OCI-LY3 (cell line): Measurements from ENCODE around the gene IL1RL2.
A peak's percentile ranks its signal among the peaks of the same experiment; 100 is the strongest.

Experiments used
- H2AFZ ChIP-seq: fragments of 200-600, 300-600 bp; shearing (Covaris generic); 2 replicates; pipeline ENCODE4 v1.6.0; 2014; ENCODE audit warnings: antibody characterized with exemption, low read depth, low read length
- H3K27ac ChIP-seq: fragments of 200-600, 300-600 bp; sonication (generic); 2 replicates; pipeline ENCODE4 v1.5.1; 2014; ENCODE audit warnings: mild to moderate bottlenecking, low read length, moderate library complexity, mixed read lengths
- H3K27me3 ChIP-seq: fragments of 200-600, 300-600 bp; sonication (generic); 2 replicates; pipeline ENCODE4 v1.6.1; 2014; ENCODE audit warnings: low read depth, low read length, mixed read lengths
- H3K36me3 ChIP-seq: fragments of 200-600, 300-600 bp; sonication (generic); replicated peaks from 2 replicates; pipeline ENCODE3; 2014; ENCODE audit warnings: low read depth, low read length, mixed read lengths
- H3K4me1 ChIP-seq: fragments of 300-600, 200-600 bp; sonication (generic); 2 replicates; pipeline ENCODE4 v1.6.1; 2014; ENCODE audit warnings: low read length, mixed read lengths
- H3K4me2 ChIP-seq: fragments of 200-600, 300-600 bp; sonication (generic); 2 replicates; pipeline ENCODE4 v1.6.1; 2014; ENCODE audit warnings: low read length, mixed read lengths
- H3K4me3 ChIP-seq: fragments of 300-600, 200-600 bp; sonication (generic); 2 replicates; pipeline ENCODE4 v1.5.1; 2014; ENCODE audit warnings: antibody characterized with exemption, mild to moderate bottlenecking, low read length, moderate library complexity
- H3K79me2 ChIP-seq: fragments of 300-600, 200-600 bp; shearing (Covaris generic); 2 replicates; pipeline ENCODE4 v1.6.1; 2014; ENCODE audit warnings: mild to moderate bottlenecking, low read length, mixed read lengths
- H3K9ac ChIP-seq: fragments of 300-600, 200-600 bp; shearing (Covaris generic); 2 replicates; pipeline ENCODE4 v1.6.0; 2014; ENCODE audit warnings: mild to moderate bottlenecking, low read length, moderate library complexity
- H3K9me3 ChIP-seq: fragments of 200-600, 300-600 bp; shearing (Covaris generic); 2 replicates; pipeline ENCODE4 v1.6.1; 2014; ENCODE audit warnings: low read length, mixed read lengths; ENCODE audit not compliant: insufficient read depth
- H4K20me1 ChIP-seq: fragments of 200-600, 300-600 bp; sonication (generic); 2 replicates; pipeline ENCODE4 v1.6.1; 2016; ENCODE audit warnings: low read length, mixed read lengths; ENCODE audit not compliant: insufficient read depth
- EZH2phosphoT487 ChIP-seq: fragments of 200-600 bp; shearing (Covaris generic); IDR thresholded peaks from 2 replicates; pipeline ENCODE4 v1.6.1; 2018; ENCODE audit warnings: antibody characterized with exemption, mixed run types, low read depth
- TF ChIP-seq, protein P1 (sequence below): fragments of 200-600, 300-600 bp; sonication (generic); IDR thresholded peaks from 2 replicates; pipeline ENCODE4 v1.5.1; 2014; ENCODE audit warnings: antibody characterized with exemption, low read length, low read depth

The IL1RL2 gene

GRCh38 chr2:102159295-102159694, 27.5 kb upstream of the IL1RL2 start:
- H3K4me2 ChIP-seq: no peak overlapping the region
- H3K27me3 ChIP-seq: no peaks in the 10 kb centered on the region
- no peaks in the 10 kb centered on the region for H3K79me2 ChIP-seq
- no peaks in the 10 kb centered on the region for H3K9me3 ChIP-seq
- H4K20me1 ChIP-seq: no peaks in the 10 kb centered on the region
- no peak overlapping the region for H3K9ac ChIP-seq
- no peaks in the 10 kb centered on the region for H3K4me1 ChIP-seq
- no peak for TF ChIP-seq EZH2phosphoT487
- TF ChIP-seq, protein P1, sequence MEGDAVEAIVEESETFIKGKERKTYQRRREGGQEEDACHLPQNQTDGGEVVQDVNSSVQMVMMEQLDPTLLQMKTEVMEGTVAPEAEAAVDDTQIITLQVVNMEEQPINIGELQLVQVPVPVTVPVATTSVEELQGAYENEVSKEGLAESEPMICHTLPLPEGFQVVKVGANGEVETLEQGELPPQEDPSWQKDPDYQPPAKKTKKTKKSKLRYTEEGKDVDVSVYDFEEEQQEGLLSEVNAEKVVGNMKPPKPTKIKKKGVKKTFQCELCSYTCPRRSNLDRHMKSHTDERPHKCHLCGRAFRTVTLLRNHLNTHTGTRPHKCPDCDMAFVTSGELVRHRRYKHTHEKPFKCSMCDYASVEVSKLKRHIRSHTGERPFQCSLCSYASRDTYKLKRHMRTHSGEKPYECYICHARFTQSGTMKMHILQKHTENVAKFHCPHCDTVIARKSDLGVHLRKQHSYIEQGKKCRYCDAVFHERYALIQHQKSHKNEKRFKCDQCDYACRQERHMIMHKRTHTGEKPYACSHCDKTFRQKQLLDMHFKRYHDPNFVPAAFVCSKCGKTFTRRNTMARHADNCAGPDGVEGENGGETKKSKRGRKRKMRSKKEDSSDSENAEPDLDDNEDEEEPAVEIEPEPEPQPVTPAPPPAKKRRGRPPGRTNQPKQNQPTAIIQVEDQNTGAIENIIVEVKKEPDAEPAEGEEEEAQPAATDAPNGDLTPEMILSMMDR: no peak
- H3K36me3 ChIP-seq: no peaks in the 10 kb centered on the region
- no peak overlapping the region for H3K27ac ChIP-seq
- no peak overlapping the region for H3K4me3 ChIP-seq
- H2AFZ ChIP-seq: no peak overlapping the region

- no peak overlapping the region for H3K27ac ChIP-seq
- TF ChIP-seq, protein P1: peak; percentile 59
- no peak for TF ChIP-seq EZH2phosphoT487
- no peak overlapping the region for H3K4me3 ChIP-seq
- no peak overlapping the region for H3K9ac ChIP-seq
- H3K9me3 ChIP-seq: no peaks in the 10 kb centered on the region
- no peaks in the 10 kb centered on the region for H3K36me3 ChIP-seq
- no peaks in the 10 kb centered on the region for H3K27me3 ChIP-seq
- no peak overlapping the region for H2AFZ ChIP-seq
- H3K4me2 ChIP-seq: no peak overlapping the region
- H3K4me1 ChIP-seq: no peaks in the 10 kb centered on the region
- no peaks in the 10 kb centered on the region for H4K20me1 ChIP-seq
- no peaks in the 10 kb centered on the region for H3K79me2 ChIP-seq
Observed at GRCh38 chr2:102166189-102166845, 20.5 kb upstream of the IL1RL2 start.

DNA sequence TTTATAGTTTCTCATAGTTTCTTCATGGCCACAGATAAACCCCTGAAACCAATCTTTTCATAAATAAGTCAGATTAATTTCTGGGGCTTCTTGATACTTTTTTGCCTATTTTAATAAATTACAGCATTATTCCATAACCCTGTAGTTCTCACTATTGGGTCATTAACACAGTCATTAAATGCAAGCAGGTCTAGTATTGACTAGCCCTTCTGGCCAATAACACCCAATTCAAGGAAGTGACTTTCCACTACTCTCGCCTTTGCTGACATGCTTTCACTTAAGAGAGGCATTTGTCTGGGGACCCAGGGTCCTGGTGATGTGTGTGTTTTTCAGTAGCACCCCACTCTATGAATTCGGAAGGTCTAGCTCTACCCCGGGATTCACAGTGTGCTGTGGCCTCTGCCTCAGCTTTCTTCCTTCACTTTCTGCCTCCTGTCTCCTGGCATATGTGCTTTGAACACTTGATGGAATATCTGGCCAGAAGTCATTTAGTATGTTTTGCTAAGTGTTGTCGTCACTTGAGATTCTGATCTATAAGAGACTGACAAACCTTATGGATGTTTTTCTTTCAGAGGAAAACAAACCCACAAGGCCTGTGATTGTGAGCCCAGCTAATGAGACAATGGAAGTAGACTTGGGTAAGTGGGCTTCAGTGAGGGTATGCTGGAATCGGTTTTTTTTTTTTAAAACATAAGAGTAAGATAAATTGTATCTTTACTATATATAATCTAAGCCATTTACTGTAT, 18.6 kb upstream of the IL1RL2 start:
- Histone ChIP-seq H4K20me1 (no peaks in the 10 kb centered on the region), H3K36me3 (no peaks in the 10 kb centered on the region), H3K27ac (no peak overlapping the region), H3K9me3 (no peaks in the 10 kb centered on the region), H3K9ac (no peak overlapping the region), H2AFZ (no peak overlapping the region), H3K4me3 (no peak overlapping the region), H3K4me1 (peaks cover 9% of the 10 kb centered on the region), H3K4me2 (no peak overlapping the region), H3K79me2 (no peaks in the 10 kb centered on the region), H3K27me3 (no peaks in the 10 kb centered on the region)
- no peak for TF ChIP-seq EZH2phosphoT487
- TF ChIP-seq, protein P1: no peak

DNA sequence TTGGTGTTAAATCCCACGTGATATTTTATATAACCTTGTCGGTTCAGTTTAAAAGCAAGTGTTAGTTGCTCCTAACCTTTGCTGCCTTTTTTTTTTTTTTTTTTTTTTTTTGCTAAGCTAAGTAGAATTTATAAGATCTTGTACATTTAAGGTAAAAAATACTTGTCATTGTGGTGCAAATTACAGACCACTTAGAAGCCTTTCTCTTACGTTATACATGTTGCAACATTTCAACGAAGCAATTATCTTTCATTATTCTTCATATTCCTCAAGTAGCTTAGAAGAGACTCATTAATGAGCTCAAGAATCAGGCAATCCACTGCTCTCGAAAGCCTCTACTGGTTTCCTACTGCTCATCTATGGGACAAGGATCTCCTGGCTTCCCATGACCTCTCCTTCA, 14.9 kb upstream of the IL1RL2 start:
- Histone ChIP-seq H3K4me2 (no peak overlapping the region), H3K9ac (no peak overlapping the region), H3K4me3 (no peak overlapping the region), H4K20me1 (no peaks in the 10 kb centered on the region), H3K4me1 (peaks cover 9% of the 10 kb centered on the region), H3K36me3 (no peaks in the 10 kb centered on the region), H2AFZ (no peak overlapping the region), H3K79me2 (no peaks in the 10 kb centered on the region), H3K27ac (no peak overlapping the region), H3K27me3 (no peaks in the 10 kb centered on the region), H3K9me3 (no peaks in the 10 kb centered on the region)
- TF ChIP-seq, protein P1: no peak
- TF ChIP-seq EZH2phosphoT487: no peak
